Measurements from ENCODE around the gene CHN1. TPM values are rescaled to one million over a fixed set of nuclear protein-coding genes. Genes with fewer than 3 reads are reported as not detected.

Gene CHN1
- total and polyA plus RNA-seq, 3 donors from 2014 or later: 30.1 to 47.7 (median 42.6) TPM

DNA sequence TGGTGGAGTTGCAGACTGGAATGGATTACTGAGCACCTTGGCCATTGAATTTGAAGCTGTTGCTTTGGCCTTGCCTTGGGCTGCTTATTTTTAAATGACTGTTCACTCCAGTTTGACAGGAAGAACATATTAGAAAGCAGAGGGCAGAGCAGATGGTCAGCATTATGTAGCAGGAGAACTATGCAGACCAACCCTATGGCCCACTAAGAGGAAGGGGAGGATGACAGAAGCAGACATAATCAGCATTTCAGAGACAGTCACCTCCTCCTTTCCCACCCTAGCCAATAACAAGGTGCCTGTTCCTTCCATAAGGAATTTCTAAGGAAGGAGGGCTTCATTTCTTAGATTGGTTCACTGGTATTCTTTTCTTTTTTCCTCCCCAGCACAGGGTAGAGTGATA is 243.3 kb downstream of the CHN1 start:
- no peak overlapping the region for H3K4me3 ChIP-seq
- no peak for TF ChIP-seq POLR2A (IDR thresholded peaks at IDR 0.05)
- TF ChIP-seq, protein P1, sequence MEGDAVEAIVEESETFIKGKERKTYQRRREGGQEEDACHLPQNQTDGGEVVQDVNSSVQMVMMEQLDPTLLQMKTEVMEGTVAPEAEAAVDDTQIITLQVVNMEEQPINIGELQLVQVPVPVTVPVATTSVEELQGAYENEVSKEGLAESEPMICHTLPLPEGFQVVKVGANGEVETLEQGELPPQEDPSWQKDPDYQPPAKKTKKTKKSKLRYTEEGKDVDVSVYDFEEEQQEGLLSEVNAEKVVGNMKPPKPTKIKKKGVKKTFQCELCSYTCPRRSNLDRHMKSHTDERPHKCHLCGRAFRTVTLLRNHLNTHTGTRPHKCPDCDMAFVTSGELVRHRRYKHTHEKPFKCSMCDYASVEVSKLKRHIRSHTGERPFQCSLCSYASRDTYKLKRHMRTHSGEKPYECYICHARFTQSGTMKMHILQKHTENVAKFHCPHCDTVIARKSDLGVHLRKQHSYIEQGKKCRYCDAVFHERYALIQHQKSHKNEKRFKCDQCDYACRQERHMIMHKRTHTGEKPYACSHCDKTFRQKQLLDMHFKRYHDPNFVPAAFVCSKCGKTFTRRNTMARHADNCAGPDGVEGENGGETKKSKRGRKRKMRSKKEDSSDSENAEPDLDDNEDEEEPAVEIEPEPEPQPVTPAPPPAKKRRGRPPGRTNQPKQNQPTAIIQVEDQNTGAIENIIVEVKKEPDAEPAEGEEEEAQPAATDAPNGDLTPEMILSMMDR (IDR thresholded peaks at IDR 0.05): no peak
- H3K27me3 ChIP-seq: no peaks in the 10 kb centered on the region
- H3K36me3 ChIP-seq (ENCODE audit: low read depth, missing control alignments): no peaks in the 10 kb centered on the region
- DNase-seq: no peak
- no peak overlapping the region for H3K27ac ChIP-seq
- intact Hi-C loops (cut with DNase I; ENCODE audit: low total_unique reads): no loop called here
- no peaks in the 10 kb centered on the region for H3K9me3 ChIP-seq
- H3K4me1 ChIP-seq: no peaks in the 10 kb centered on the region

DNA sequence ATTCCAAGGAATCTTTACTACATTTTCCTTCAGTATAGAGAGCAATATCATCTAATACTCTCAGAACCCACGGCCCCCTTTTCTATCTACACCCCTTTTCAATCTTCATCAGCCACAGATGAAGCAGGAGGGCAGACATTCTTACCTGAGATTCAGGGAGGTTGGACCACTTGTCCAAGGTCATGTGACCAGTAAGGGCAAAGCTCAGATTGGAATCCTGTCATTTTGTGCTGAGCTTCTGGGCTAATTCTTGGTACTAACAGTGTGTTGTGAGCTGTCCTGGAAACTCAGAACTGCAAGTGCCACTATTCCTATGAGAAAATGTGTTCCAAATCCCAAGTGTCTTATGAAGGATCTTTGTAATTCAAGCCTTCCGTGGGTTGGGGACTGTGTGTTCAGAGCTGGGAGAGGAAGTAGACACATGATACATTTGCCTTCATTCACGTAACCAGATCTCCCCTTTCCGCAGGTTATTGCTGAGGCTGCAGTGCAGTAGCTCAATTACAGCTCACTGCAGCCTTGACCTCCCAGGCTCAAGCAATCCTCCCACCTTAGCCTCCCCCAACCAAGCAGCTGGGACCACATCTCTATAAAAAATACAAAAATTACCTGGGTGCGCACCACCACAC is 244.2 kb downstream of the CHN1 start:
- intact Hi-C loops (cut with DNase I; ENCODE audit: low total_unique reads): no loop called here
- H3K4me3 ChIP-seq: no peak overlapping the region
- no peaks in the 10 kb centered on the region for H3K36me3 ChIP-seq (ENCODE audit: low read depth, missing control alignments)
- no peak for DNase-seq
- WGBS, 2 donors: 73 to 85% methylated on average over 5 of the region's 5 CpGs
- no peaks in the 10 kb centered on the region for H3K9me3 ChIP-seq
- TF ChIP-seq, protein P1 (IDR thresholded peaks at IDR 0.05): no peak
- no peak for TF ChIP-seq POLR2A (IDR thresholded peaks at IDR 0.05)
- no peaks in the 10 kb centered on the region for H3K27me3 ChIP-seq
- no peak overlapping the region for H3K27ac ChIP-seq
- H3K4me1 ChIP-seq: no peaks in the 10 kb centered on the region

DNA sequence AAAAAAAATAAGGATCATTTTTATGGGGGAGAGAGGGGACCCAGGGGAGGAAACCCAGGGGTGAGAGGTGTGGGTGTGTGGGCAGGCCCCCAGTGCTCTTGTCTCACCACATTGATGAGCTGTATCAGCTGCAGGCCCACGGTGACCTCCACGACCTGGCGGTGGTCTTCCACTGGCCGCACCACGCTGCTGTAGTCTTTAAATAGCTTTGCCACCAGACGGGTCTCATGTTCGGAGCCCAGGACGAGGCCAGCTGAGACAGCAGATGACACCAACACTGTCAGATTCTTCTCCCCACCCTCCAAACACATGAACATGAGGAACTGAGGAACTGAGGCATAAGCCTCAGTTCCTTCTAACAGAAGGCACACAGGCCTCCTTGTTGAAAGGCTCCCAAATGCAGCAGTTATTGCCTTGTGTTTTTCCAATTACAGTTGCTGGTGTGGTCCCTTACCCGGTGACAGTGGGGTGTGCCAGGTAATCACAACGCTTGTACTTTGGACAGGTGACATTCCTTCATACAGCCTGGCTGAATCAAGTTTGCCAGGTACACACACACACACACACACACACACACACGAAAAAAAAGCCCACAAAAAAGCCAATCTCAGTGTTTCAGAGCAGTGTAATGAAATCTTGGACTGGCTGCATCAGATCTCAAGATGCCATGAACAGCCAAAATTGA is 245.7 kb downstream of the CHN1 start:
- Histone ChIP-seq H3K4me1 (no peaks in the 10 kb centered on the region), H3K9me3 (no peaks in the 10 kb centered on the region), H3K4me3 (no peak overlapping the region), H3K36me3 (ENCODE audit: low read depth, missing control alignments) (no peaks in the 10 kb centered on the region), H3K27ac (no peak overlapping the region), H3K27me3 (no peaks in the 10 kb centered on the region)
- intact Hi-C loops (cut with DNase I; ENCODE audit: low total_unique reads): no loop called here
- 83 to 94% methylated on average over 10 to 11 of the region's 11 CpGs for WGBS, 2 donors
- TF ChIP-seq, protein P1 (IDR thresholded peaks at IDR 0.05): no peak
- TF ChIP-seq POLR2A (IDR thresholded peaks at IDR 0.05): no peak
- no peak for DNase-seq

DNA sequence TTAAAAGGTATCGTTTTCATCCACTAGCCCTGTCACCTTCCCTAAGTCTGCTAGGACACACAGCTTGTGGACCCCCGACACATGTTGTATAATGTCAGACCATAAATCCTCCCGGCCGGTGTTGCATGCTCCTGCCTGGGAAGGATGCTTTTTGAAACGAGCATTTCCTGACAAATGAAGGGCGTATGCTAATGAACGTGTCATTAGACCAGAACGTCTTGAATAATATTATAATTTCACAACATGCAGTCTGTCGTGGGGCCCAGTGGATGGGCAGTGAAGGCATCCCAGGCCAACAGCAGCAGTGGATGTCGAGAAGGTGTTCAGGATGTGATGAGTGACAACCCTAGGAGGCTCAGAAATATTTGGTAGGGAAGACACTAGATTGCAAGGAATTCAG is 248.4 kb downstream of the CHN1 start:
- no peaks in the 10 kb centered on the region for H3K27me3 ChIP-seq
- intact Hi-C loops (cut with DNase I; ENCODE audit: low total_unique reads): no loop called here

More for the DNA sequence above, 248.4 kb downstream of the CHN1 start:
- TF ChIP-seq, protein P1 (IDR thresholded peaks at IDR 0.05): no peak
- no peak for TF ChIP-seq POLR2A (IDR thresholded peaks at IDR 0.05)
- 69 to 70% methylated on average over 10 of the region's 10 CpGs for WGBS, 2 donors
- no peaks in the 10 kb centered on the region for H3K4me1 ChIP-seq
- no peak overlapping the region for H3K4me3 ChIP-seq
- H3K9me3 ChIP-seq: no peaks in the 10 kb centered on the region
- H3K36me3 ChIP-seq (ENCODE audit: low read depth, missing control alignments): no peaks in the 10 kb centered on the region
- DNase-seq: no peak
- no peak overlapping the region for H3K27ac ChIP-seq

Data from testis (tissue), 3 donors.